Pancreas (tissue), 10 donors: ENCODE results near the gene CHAC1. TPM values are rescaled to one million over a fixed set of nuclear protein-coding genes. Genes with fewer than 3 reads are reported as not detected.
"Not testable (repeated sequence)": the region's sequence is repeated elsewhere in the genome, so short reads cannot be mapped to it uniquely, and the experiment has no call there.

ENCODE experiments used
- ATAC-seq, 4 donors: fragments of 200-7000 bp; cut with Tn5 transposase; one replicate each; pipeline versions ENCODE4 v1.8.0 to v1.9.1; 2020; ENCODE audit warnings: mild to moderate bottlenecking in 4 of 4, moderate library complexity in 4 of 4
- DNase-seq, 6 donors: peaks; one replicate each; pipeline ENCODE4 v3.0.0-alpha.2; 2020
- FAIRE-seq: peaks from 2 replicates; lab custom pipeline; 2012; peaks lifted over from hg19 to GRCh38; lab: Jason Lieb, UNC
- H3K27ac ChIP-seq, 4 donors: fragments of 200-600 bp; sonication (generic); 1 replicate in 3 of 4; 2 replicates in 1 of 4; pipeline versions ENCODE4 v1.5.0 to v1.8.0; 2020
- H3K27me3 ChIP-seq, 4 donors: fragments of 200-600 bp; one replicate each; pipeline ENCODE4 v1.8.0; 2021
- H3K36me3 ChIP-seq, 3 donors: fragments of 200-600 bp; sonication (generic) in 1 of 3; one replicate each; pipeline versions ENCODE4 v1.5.0 to v1.8.0; 2020 to 2021
- H3K4me1 ChIP-seq, 3 donors: fragments of 200-600 bp; one replicate each; pipeline ENCODE4 v1.8.0; 2021
- H3K4me3 ChIP-seq, 4 donors: fragments of 200-600 bp; sonication (generic) in 2 of 4; one replicate each; pipeline versions ENCODE4 v1.5.0 to v1.8.0; 2020 to 2021
- H3K9me3 ChIP-seq, 4 donors: fragments of 200-600 bp; one replicate each; pipeline ENCODE4 v1.8.0; 2021
- CTCF ChIP-seq, 4 donors: fragments of 200-600 bp; sonication (generic) in 3 of 4; IDR thresholded peaks; one replicate each; pipeline versions ENCODE4 v1.5.0 to v1.8.0; 2021; ENCODE audit warnings: antibody characterized with exemption in 4 of 4
- WGBS, 2 donors: extraction: QIAGEN DNeasy Blood & Tissue Kit; methylation state at CpG; one replicate each; pipeline ENCODE4 v1.1.7; 2013; 5-methylcytosine and 5-hydroxymethylcytosine counted together
- intact Hi-C, 3 donors: fragments of 100-400 bp; cut with DNase I; formaldehyde crosslinking; loops; one replicate each; pipeline versions ENCODE4 v1.11.1 to v1.14.2; 2022
- polyA plus RNA-seq, 2 donors: library from polyadenylated mRNA; stranded (reverse); fragments of 200-250 nt; gene quantifications; one replicate each; pipeline ENCODE4 v1.2.3, GENCODE V29; 2013
- total RNA-seq, 6 donors: library from RNA; stranded (reverse); fragmentation: NEBNext Ultra II Directional in 4 of 6; extraction: Animal tissue kit (Norgen Biotek cat#: 25700) in 4 of 6; gene quantifications; one replicate each; pipeline versions ENCODE4 v1.2.1 to v1.2.4, GENCODE V29; 2021 to 2023
- donor health status: healthy with polysubstance abuse.
- donor health status: DM: no; HTN: no; CAD: no; lungs with moderate emphysema.
- donor health status: DM: no; HTN: no; CAD: no.
- donor health status: control.
- donor health status: control.
- donor health status: Bipolar disorder and iron deficiency.
- donor health status: DM: yes; HTN: yes; CAD: no.
- donor health status: DM: no; HTN: no; CAD: no.
- donor health status: DM: no; HTN: no; CAD: no.
- donor health status: DM: yes; HTN: yes; CAD: no.

The CHAC1 gene
- total and polyA plus RNA-seq, 8 donors, result 0.40 to 90.5 (median 2.3) TPM

- no peak for DNase-seq
- FAIRE-seq, result no peak
- H3K36me3 ChIP-seq, result no peaks in the 10 kb centered on the region
- no peak overlapping the region for H3K4me3 ChIP-seq
- peaks cover 0 to 16% (median 7%) of the 10 kb centered on the region in 3 donors for H3K4me1 ChIP-seq
- H3K27ac ChIP-seq, result no peak overlapping the region
- no peaks in the 10 kb centered on the region for H3K9me3 ChIP-seq
- no peak for ATAC-seq
- no peak for TF ChIP-seq CTCF (IDR thresholded peaks at IDR 0.05)
- intact Hi-C loops, result no loop called here
- H3K27me3 ChIP-seq, result no peaks in the 10 kb centered on the region
- WGBS, 2 donors, result 91 to 98% methylated on average over 16 of the region's 16 CpGs
Observed at GRCh38 chr15:40960151-40960885, 7.0 kb downstream of the CHAC1 start.

- ATAC-seq (no peak), FAIRE-seq (no peak), DNase-seq (no peak)
- Histone ChIP-seq H3K27ac (no peak overlapping the region), H3K4me1 (peaks cover under 1 to 21% (median 3%) of the 10 kb centered on the region in 3 donors), H3K27me3 (no peaks in the 10 kb centered on the region), H3K4me3 (no peak overlapping the region), H3K36me3 (no peaks in the 10 kb centered on the region), H3K9me3 (no peaks in the 10 kb centered on the region)
- WGBS, 2 donors, result 91 to 93% methylated on average over 11 of the region's 11 CpGs
- no peak for TF ChIP-seq CTCF (IDR thresholded peaks at IDR 0.05)
- intact Hi-C loops, result no loop called here
Observed at GRCh38 chr15:40960925-40961324, 7.7 kb downstream of the CHAC1 start.

- intact Hi-C loops, H3K9me3 ChIP-seq, DNase-seq, ATAC-seq, H3K27me3 ChIP-seq, H3K4me3 ChIP-seq, H3K27ac ChIP-seq, H3K36me3 ChIP-seq, FAIRE-seq: not testable (repeated sequence)
- H3K4me1 ChIP-seq, result peaks cover 0 to 26% (median 7%) of the 10 kb centered on the region in 3 donors
- WGBS, 2 donors, result 92% methylated on average over 15 to 25 of the region's 25 CpGs
Observed at GRCh38 chr15:40961740-40962139, 8.5 kb downstream of the CHAC1 start.

- H3K27ac ChIP-seq, DNase-seq, H3K36me3 ChIP-seq, H3K4me3 ChIP-seq, FAIRE-seq, intact Hi-C loops, ATAC-seq, H3K27me3 ChIP-seq, H3K9me3 ChIP-seq: not testable (repeated sequence)
- WGBS, 2 donors, result 88 to 90% methylated on average over 14 of the region's 14 CpGs
- peaks cover 0 to 21% (median 7%) of the 10 kb centered on the region in 3 donors for H3K4me1 ChIP-seq
Observed at GRCh38 chr15:40962317-40962716, 9.0 kb downstream of the CHAC1 start.

- Histone ChIP-seq H3K4me3 (no peak overlapping the region), H3K27ac (no peak overlapping the region), H3K4me1 (peaks cover 0 to 13% (median 7%) of the 10 kb centered on the region in 3 donors), H3K36me3 (no peaks in the 10 kb centered on the region), H3K9me3 (no peaks in the 10 kb centered on the region), H3K27me3 (no peaks in the 10 kb centered on the region)
- FAIRE-seq (no peak), ATAC-seq (no peak), DNase-seq (no peak)
- intact Hi-C loops, result no loop called here
- 88 to 93% methylated on average over 12 of the region's 12 CpGs for WGBS, 2 donors
- TF ChIP-seq CTCF (IDR thresholded peaks at IDR 0.05), result no peak
Observed at GRCh38 chr15:40963201-40963600, 9.9 kb downstream of the CHAC1 start.

GRCh38 chr15:40964006-40964405, 10.7 kb downstream of the CHAC1 start:
- FAIRE-seq (no peak), DNase-seq (no peak), ATAC-seq (no peak)
- intact Hi-C loops, result no loop called here
- WGBS, 2 donors, result 79 to 93% methylated on average over 6 to 8 of the region's 8 CpGs
- no peaks in the 10 kb centered on the region for H3K27me3 ChIP-seq
- no peak overlapping the region for H3K4me3 ChIP-seq
- no peak for TF ChIP-seq CTCF (IDR thresholded peaks at IDR 0.05)
- H3K4me1 ChIP-seq, result peaks cover 0 to 13% (median 7%) of the 10 kb centered on the region in 3 donors
- no peaks in the 10 kb centered on the region for H3K9me3 ChIP-seq
- no peak overlapping the region for H3K27ac ChIP-seq
- H3K36me3 ChIP-seq, result no peaks in the 10 kb centered on the region
